NB4 (cell line): Measurements from ENCODE around the gene GALNT9.

Experiments
- MAX ChIP-seq: IDR thresholded peaks from 2 replicates; pipeline ENCODE4 v1.6.1; 2011; ENCODE audit warnings: low read depth, low read length
- POLR2A ChIP-seq: IDR thresholded peaks from 2 replicates; pipeline ENCODE4 v1.6.1; 2011; ENCODE audit warnings: mild to moderate bottlenecking; ENCODE audit not compliant: insufficient read length; ENCODE audit errors: extremely low read depth
- TF ChIP-seq, protein P1 (sequence below): IDR thresholded peaks from one replicate; pipeline ENCODE4 v1.5.1; 2012; ENCODE audit warnings: low read depth, low read length

- TF ChIP-seq POLR2A (no peak), MAX (peak; percentile 13; the same call in 1 of the 2 replicates)
- TF ChIP-seq, protein P1, sequence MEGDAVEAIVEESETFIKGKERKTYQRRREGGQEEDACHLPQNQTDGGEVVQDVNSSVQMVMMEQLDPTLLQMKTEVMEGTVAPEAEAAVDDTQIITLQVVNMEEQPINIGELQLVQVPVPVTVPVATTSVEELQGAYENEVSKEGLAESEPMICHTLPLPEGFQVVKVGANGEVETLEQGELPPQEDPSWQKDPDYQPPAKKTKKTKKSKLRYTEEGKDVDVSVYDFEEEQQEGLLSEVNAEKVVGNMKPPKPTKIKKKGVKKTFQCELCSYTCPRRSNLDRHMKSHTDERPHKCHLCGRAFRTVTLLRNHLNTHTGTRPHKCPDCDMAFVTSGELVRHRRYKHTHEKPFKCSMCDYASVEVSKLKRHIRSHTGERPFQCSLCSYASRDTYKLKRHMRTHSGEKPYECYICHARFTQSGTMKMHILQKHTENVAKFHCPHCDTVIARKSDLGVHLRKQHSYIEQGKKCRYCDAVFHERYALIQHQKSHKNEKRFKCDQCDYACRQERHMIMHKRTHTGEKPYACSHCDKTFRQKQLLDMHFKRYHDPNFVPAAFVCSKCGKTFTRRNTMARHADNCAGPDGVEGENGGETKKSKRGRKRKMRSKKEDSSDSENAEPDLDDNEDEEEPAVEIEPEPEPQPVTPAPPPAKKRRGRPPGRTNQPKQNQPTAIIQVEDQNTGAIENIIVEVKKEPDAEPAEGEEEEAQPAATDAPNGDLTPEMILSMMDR, result no peak
These were observed 70.0 kb downstream of the GALNT9 start for GRCh38 chr12:132259364-132259871.
